ENCODE data around the gene TMPRSS15.

The TMPRSS15 gene

GRCh38 chr21:18424276-18424675, 20.7 kb upstream of the TMPRSS15 start:
- TF ChIP-seq EZH2 (IDR thresholded peaks at IDR 0.05; ENCODE audit: borderline replicate concordance, low read length): no peak
- TF ChIP-seq CTCF (IDR thresholded peaks at IDR 0.05; ENCODE audit: low read length): no peak
- H3K9me2 ChIP-seq (ENCODE audit: low read depth, low read length): no peaks in the 10 kb centered on the region

GRCh38 chr21:18417141-18417790, 13.7 kb upstream of the TMPRSS15 start:
- TF ChIP-seq EZH2 (IDR thresholded peaks at IDR 0.05; ENCODE audit: borderline replicate concordance, low read length) (no peak), CTCF (IDR thresholded peaks at IDR 0.05; ENCODE audit: low read length) (no peak)
- H3K9me3 ChIP-seq (ENCODE audit: low read length): no peaks in the 10 kb centered on the region
- H2AFZ ChIP-seq (ENCODE audit: low read length): no peak overlapping the region
- H3K9ac ChIP-seq (ENCODE audit: low read length): no peak overlapping the region
- peaks cover 16% of the 10 kb centered on the region for H3K4me1 ChIP-seq (ENCODE audit: insufficient read depth, low read length, severe bottlenecking)
- no peaks in the 10 kb centered on the region for H4K20me1 ChIP-seq (ENCODE audit: insufficient read depth, low read length)
- H3K36me3 ChIP-seq (ENCODE audit: insufficient read depth, low read length): no peaks in the 10 kb centered on the region
- no peaks in the 10 kb centered on the region for H3F3A ChIP-seq (ENCODE audit: insufficient read depth, low read length)
- H3K4me2 ChIP-seq (ENCODE audit: low read length): no peak overlapping the region
- H3K4me3 ChIP-seq (ENCODE audit: low read depth, low read length, poor library complexity, severe bottlenecking): no peak overlapping the region
- H3K27me3 ChIP-seq (ENCODE audit: insufficient read depth, low read length): no peaks in the 10 kb centered on the region
- H3K9me2 ChIP-seq (ENCODE audit: low read depth, low read length): no peaks in the 10 kb centered on the region
- no peak overlapping the region for H3K27ac ChIP-seq (ENCODE audit: low read depth, low read length, poor library complexity, severe bottlenecking)
- no peaks in the 10 kb centered on the region for H3K79me2 ChIP-seq (ENCODE audit: insufficient read depth, low read length)

More at GRCh38 chr21:18424276-18424675, 20.7 kb upstream of the TMPRSS15 start:
- Histone ChIP-seq H3K4me1 (ENCODE audit: insufficient read depth, low read length, severe bottlenecking) (peaks cover 46% of the 10 kb centered on the region), H3K4me3 (ENCODE audit: low read depth, low read length, poor library complexity, severe bottlenecking) (no peak overlapping the region), H3K36me3 (ENCODE audit: insufficient read depth, low read length) (no peaks in the 10 kb centered on the region), H3K27me3 (ENCODE audit: insufficient read depth, low read length) (no peaks in the 10 kb centered on the region), H3K79me2 (ENCODE audit: insufficient read depth, low read length) (no peaks in the 10 kb centered on the region), H3K4me2 (ENCODE audit: low read length) (no peak overlapping the region), H3K27ac (ENCODE audit: low read depth, low read length, poor library complexity, severe bottlenecking) (no peak overlapping the region), H3K9ac (ENCODE audit: low read length) (no peak overlapping the region), H4K20me1 (ENCODE audit: insufficient read depth, low read length) (no peaks in the 10 kb centered on the region), H3K9me3 (ENCODE audit: low read length) (no peaks in the 10 kb centered on the region), H3F3A (ENCODE audit: insufficient read depth, low read length) (no peaks in the 10 kb centered on the region), H2AFZ (ENCODE audit: low read length) (no peak overlapping the region)

GRCh38 chr21:18411565-18411964, 8.0 kb upstream of the TMPRSS15 start:
- Histone ChIP-seq H3K9me2 (ENCODE audit: low read depth, low read length) (no peaks in the 10 kb centered on the region), H3K27me3 (ENCODE audit: insufficient read depth, low read length) (no peaks in the 10 kb centered on the region), H2AFZ (ENCODE audit: low read length) (no peak overlapping the region), H3K27ac (ENCODE audit: low read depth, low read length, poor library complexity, severe bottlenecking) (no peak overlapping the region), H3K9me3 (ENCODE audit: low read length) (no peaks in the 10 kb centered on the region), H3K4me2 (ENCODE audit: low read length) (no peak overlapping the region; the same call in 1 of the 2 replicates), H3K9ac (ENCODE audit: low read length) (no peak overlapping the region), H3F3A (ENCODE audit: insufficient read depth, low read length) (no peaks in the 10 kb centered on the region), H3K4me1 (ENCODE audit: insufficient read depth, low read length, severe bottlenecking) (peaks cover 19% of the 10 kb centered on the region), H3K79me2 (ENCODE audit: insufficient read depth, low read length) (no peaks in the 10 kb centered on the region), H4K20me1 (ENCODE audit: insufficient read depth, low read length) (no peaks in the 10 kb centered on the region), H3K4me3 (ENCODE audit: low read depth, low read length, poor library complexity, severe bottlenecking) (no peak overlapping the region), H3K36me3 (ENCODE audit: insufficient read depth, low read length) (no peaks in the 10 kb centered on the region)
- TF ChIP-seq EZH2 (IDR thresholded peaks at IDR 0.05; ENCODE audit: borderline replicate concordance, low read length) (no peak), CTCF (IDR thresholded peaks at IDR 0.05; ENCODE audit: low read length) (no peak)

All from OCI-LY1 (cell line).